Measurements from ENCODE around the gene NOX3.
"Not testable (repeated sequence)": the region's sequence is repeated elsewhere in the genome, so short reads cannot be mapped to it uniquely, and the experiment has no call there.

NOX3 gene

GRCh38 chr6:155466539-155466938 is 10.9 kb upstream of the NOX3 start:
- Histone ChIP-seq H3K27ac (ENCODE audit: low read depth, low read length) (no peak overlapping the region), H3K9me3 (ENCODE audit: control insufficient read depth, insufficient read depth, low read length) (peaks cover 5% of the 10 kb centered on the region), H3K36me3 (ENCODE audit: control insufficient read depth, insufficient read depth, low read length) (no peaks in the 10 kb centered on the region), H3K9ac (ENCODE audit: low read depth, low read length) (no peak overlapping the region), H3K27me3 (ENCODE audit: control insufficient read depth, insufficient read depth, low read length) (no peaks in the 10 kb centered on the region), H3K4me3 (ENCODE audit: low read depth, low read length) (no peak overlapping the region), H3K4me1 (ENCODE audit: control insufficient read depth, insufficient read depth, low read length) (peaks cover 5% of the 10 kb centered on the region; the same call in 1 of the 2 replicates)

- H3K9me3 ChIP-seq (ENCODE audit: control insufficient read depth, insufficient read depth, low read length): peaks cover 5% of the 10 kb centered on the region
- peaks cover 20% of the 10 kb centered on the region for H3K4me1 ChIP-seq (ENCODE audit: control insufficient read depth, insufficient read depth, low read length)
- H3K36me3 ChIP-seq (ENCODE audit: control insufficient read depth, insufficient read depth, low read length): no peaks in the 10 kb centered on the region
- no peaks in the 10 kb centered on the region for H3K27me3 ChIP-seq (ENCODE audit: control insufficient read depth, insufficient read depth, low read length)
- no peak overlapping the region for H3K27ac ChIP-seq (ENCODE audit: low read depth, low read length)
- H3K4me3 ChIP-seq (ENCODE audit: low read depth, low read length): no peak overlapping the region
- H3K9ac ChIP-seq (ENCODE audit: low read depth, low read length): no peak overlapping the region
These were observed 5.9 kb upstream of the NOX3 start for GRCh38 chr6:155461556-155461955.

- Histone ChIP-seq H3K4me1 (ENCODE audit: control insufficient read depth, insufficient read depth, low read length) (peaks cover 24% of the 10 kb centered on the region), H3K27ac (ENCODE audit: low read depth, low read length) (no peak overlapping the region), H3K36me3 (ENCODE audit: control insufficient read depth, insufficient read depth, low read length) (no peaks in the 10 kb centered on the region), H3K4me3 (ENCODE audit: low read depth, low read length) (no peak overlapping the region), H3K9me3 (ENCODE audit: control insufficient read depth, insufficient read depth, low read length) (no peaks in the 10 kb centered on the region), H3K27me3 (ENCODE audit: control insufficient read depth, insufficient read depth, low read length) (no peaks in the 10 kb centered on the region), H3K9ac (ENCODE audit: low read depth, low read length) (no peak overlapping the region)
These were observed 1.2 kb downstream of the NOX3 start for GRCh38 chr6:155454471-155454870.

- H3K4me3 ChIP-seq (ENCODE audit: low read depth, low read length): no peak overlapping the region
- H3K27ac ChIP-seq (ENCODE audit: low read depth, low read length): no peak overlapping the region
- no peaks in the 10 kb centered on the region for H3K36me3 ChIP-seq (ENCODE audit: control insufficient read depth, insufficient read depth, low read length)
- peaks cover 24% of the 10 kb centered on the region for H3K4me1 ChIP-seq (ENCODE audit: control insufficient read depth, insufficient read depth, low read length)
- no peaks in the 10 kb centered on the region for H3K9me3 ChIP-seq (ENCODE audit: control insufficient read depth, insufficient read depth, low read length)
- H3K9ac ChIP-seq (ENCODE audit: low read depth, low read length): no peak overlapping the region
- no peaks in the 10 kb centered on the region for H3K27me3 ChIP-seq (ENCODE audit: control insufficient read depth, insufficient read depth, low read length)
These were observed 1.6 kb downstream of the NOX3 start for GRCh38 chr6:155454008-155454407.

GRCh38 chr6:155452576-155452975 is 3.1 kb downstream of the NOX3 start:
- H3K36me3 ChIP-seq (ENCODE audit: control insufficient read depth, insufficient read depth, low read length): no peaks in the 10 kb centered on the region
- H3K4me1 ChIP-seq (ENCODE audit: control insufficient read depth, insufficient read depth, low read length): peaks cover 32% of the 10 kb centered on the region
- no peak overlapping the region for H3K9ac ChIP-seq (ENCODE audit: low read depth, low read length)
- H3K27me3 ChIP-seq (ENCODE audit: control insufficient read depth, insufficient read depth, low read length): no peaks in the 10 kb centered on the region
- H3K4me3 ChIP-seq (ENCODE audit: low read depth, low read length): no peak overlapping the region
- no peaks in the 10 kb centered on the region for H3K9me3 ChIP-seq (ENCODE audit: control insufficient read depth, insufficient read depth, low read length)
- no peak overlapping the region for H3K27ac ChIP-seq (ENCODE audit: low read depth, low read length)

GRCh38 chr6:155451530-155451929 is 4.1 kb downstream of the NOX3 start:
- H3K4me1 ChIP-seq (ENCODE audit: control insufficient read depth, insufficient read depth, low read length): peaks cover 29% of the 10 kb centered on the region
- H3K9me3 ChIP-seq (ENCODE audit: control insufficient read depth, insufficient read depth, low read length): not testable (repeated sequence)

GRCh38 chr6:155450240-155450581 is 5.4 kb downstream of the NOX3 start:
- Histone ChIP-seq H3K27me3 (ENCODE audit: control insufficient read depth, insufficient read depth, low read length) (no peaks in the 10 kb centered on the region), H3K36me3 (ENCODE audit: control insufficient read depth, insufficient read depth, low read length) (no peaks in the 10 kb centered on the region), H3K9me3 (ENCODE audit: control insufficient read depth, insufficient read depth, low read length) (no peaks in the 10 kb centered on the region), H3K4me1 (ENCODE audit: control insufficient read depth, insufficient read depth, low read length) (peaks cover 21% of the 10 kb centered on the region), H3K9ac (ENCODE audit: low read depth, low read length) (no peak overlapping the region), H3K27ac (ENCODE audit: low read depth, low read length) (no peak overlapping the region), H3K4me3 (ENCODE audit: low read depth, low read length) (no peak overlapping the region)

More at GRCh38 chr6:155451530-155451929, 4.1 kb downstream of the NOX3 start:
- H3K9ac ChIP-seq (ENCODE audit: low read depth, low read length); H3K36me3 ChIP-seq (ENCODE audit: control insufficient read depth, insufficient read depth, low read length); H3K4me3 ChIP-seq (ENCODE audit: low read depth, low read length); H3K27ac ChIP-seq (ENCODE audit: low read depth, low read length); H3K27me3 ChIP-seq (ENCODE audit: control insufficient read depth, insufficient read depth, low read length): not testable (repeated sequence)

GRCh38 chr6:155449450-155450239 is 6.0 kb downstream of the NOX3 start:
- H3K9me3 ChIP-seq (ENCODE audit: control insufficient read depth, insufficient read depth, low read length): no peaks in the 10 kb centered on the region
- H3K27ac ChIP-seq (ENCODE audit: low read depth, low read length): no peak overlapping the region
- no peaks in the 10 kb centered on the region for H3K36me3 ChIP-seq (ENCODE audit: control insufficient read depth, insufficient read depth, low read length)
- no peak overlapping the region for H3K4me3 ChIP-seq (ENCODE audit: low read depth, low read length)
- no peaks in the 10 kb centered on the region for H3K27me3 ChIP-seq (ENCODE audit: control insufficient read depth, insufficient read depth, low read length)
- no peak overlapping the region for H3K9ac ChIP-seq (ENCODE audit: low read depth, low read length)
- H3K4me1 ChIP-seq (ENCODE audit: control insufficient read depth, insufficient read depth, low read length): peaks cover 21% of the 10 kb centered on the region

GRCh38 chr6:155448668-155449449 is 6.8 kb downstream of the NOX3 start:
- Histone ChIP-seq H3K27me3 (ENCODE audit: control insufficient read depth, insufficient read depth, low read length) (no peaks in the 10 kb centered on the region), H3K9me3 (ENCODE audit: control insufficient read depth, insufficient read depth, low read length) (no peaks in the 10 kb centered on the region), H3K27ac (ENCODE audit: low read depth, low read length) (no peak overlapping the region), H3K4me1 (ENCODE audit: control insufficient read depth, insufficient read depth, low read length) (peaks cover 21% of the 10 kb centered on the region), H3K36me3 (ENCODE audit: control insufficient read depth, insufficient read depth, low read length) (no peaks in the 10 kb centered on the region), H3K9ac (ENCODE audit: low read depth, low read length) (no peak overlapping the region), H3K4me3 (ENCODE audit: low read depth, low read length) (no peak overlapping the region)

- H3K27ac ChIP-seq (ENCODE audit: low read depth, low read length): no peak overlapping the region
- no peak overlapping the region for H3K9ac ChIP-seq (ENCODE audit: low read depth, low read length)
- H3K9me3 ChIP-seq (ENCODE audit: control insufficient read depth, insufficient read depth, low read length): no peaks in the 10 kb centered on the region
- no peaks in the 10 kb centered on the region for H3K27me3 ChIP-seq (ENCODE audit: control insufficient read depth, insufficient read depth, low read length)
- H3K36me3 ChIP-seq (ENCODE audit: control insufficient read depth, insufficient read depth, low read length): no peaks in the 10 kb centered on the region
- no peak overlapping the region for H3K4me3 ChIP-seq (ENCODE audit: low read depth, low read length)
- H3K4me1 ChIP-seq (ENCODE audit: control insufficient read depth, insufficient read depth, low read length): peaks cover 21% of the 10 kb centered on the region
These were observed 7.7 kb downstream of the NOX3 start for GRCh38 chr6:155447949-155448348.
